Psoas muscle (tissue), 8 donors: ENCODE results near the gene DNHD1. TPM values are rescaled to one million over a fixed set of nuclear protein-coding genes. Genes with fewer than 3 reads are reported as not detected.
A peak's percentile ranks its signal among the peaks of the same experiment; 100 is the strongest.

ENCODE experiments used
- ATAC-seq, 4 donors: fragments of 200-7000 bp; cut with Tn5 transposase; one replicate each; pipeline ENCODE4 v1.9.1; 2020; ENCODE audit warnings: moderate library complexity in 3 of 4, mild to moderate bottlenecking in 2 of 4
- DNase-seq, 2 donors: peaks; one replicate each; pipeline ENCODE4 v3.0.0-alpha.2; 2020
- H3K27ac ChIP-seq: fragments of 200-600 bp; one replicate; pipeline ENCODE4 v1.8.0; 2022
- H3K27me3 ChIP-seq, 3 donors: fragments of 200-600 bp in 1 of 3; one replicate each; pipeline versions ENCODE4 v1.6.1 to v1.8.0; 2013 to 2022; ENCODE audit warnings: low read length in 2 of 3, mild to moderate bottlenecking in 2 of 3, moderate library complexity in 1 of 3; ENCODE audit not compliant: insufficient read depth in 3 of 3
- H3K36me3 ChIP-seq, 2 donors: fragments of 200-600 bp in 1 of 2; one replicate each; pipeline versions ENCODE4 v1.6.1 to v1.8.0; 2013 to 2022; ENCODE audit warnings: low read depth in 1 of 2, mild to moderate bottlenecking in 1 of 2, moderate library complexity in 1 of 2; ENCODE audit not compliant: insufficient read depth in 1 of 2
- H3K4me1 ChIP-seq: fragments of 200-600 bp; one replicate; pipeline ENCODE4 v1.8.0; 2022
- H3K4me3 ChIP-seq: fragments of 200-600 bp; one replicate; pipeline ENCODE4 v1.8.0; 2022; ENCODE audit warnings: mild to moderate bottlenecking
- H3K9me3 ChIP-seq: fragments of 200-600 bp; one replicate; pipeline ENCODE4 v1.8.0; 2022
- WGBS, 3 donors: extraction: QIAGEN DNeasy Blood & Tissue Kit; methylation state at CpG; one replicate each; pipeline versions ENCODE4 v1.1.6 to v1.1.7; 2013; 5-methylcytosine and 5-hydroxymethylcytosine counted together
- intact Hi-C, 2 donors: fragments of 100-400 bp; cut with DNase I; formaldehyde crosslinking; loops; one replicate each; pipeline versions ENCODE4 v1.11.0 to v1.14.2; 2022
- polyA plus RNA-seq, 3 donors: library from polyadenylated mRNA; stranded (reverse); fragments of 200-250 nt; gene quantifications; one replicate each; pipeline ENCODE4 v1.2.3, GENCODE V29; 2013
- total RNA-seq, 4 donors: library from RNA; stranded (reverse); fragmentation: NEBNext Ultra II Directional in 2 of 4; extraction: Animal tissue kit (Norgen Biotek cat#: 25700) in 2 of 4; gene quantifications; one replicate each; pipeline versions ENCODE4 v1.2.1 to v1.2.4, GENCODE V29; 2021 to 2023
- TF ChIP-seq, protein P1 (sequence below): fragments of 200-600 bp; IDR thresholded peaks from one replicate; pipeline ENCODE4 v1.8.0; 2022; ENCODE audit warnings: antibody characterized with exemption
- donor health status: healthy with polysubstance abuse.
- donor health status: DM: no; HTN: no; CAD: no; lungs with moderate emphysema.
- donor health status: Bipolar disorder and iron deficiency.
- donor health status: healthy.
- donor health status: DM: yes; HTN: yes; CAD: no.
- donor health status: DM: no; HTN: no; CAD: no.
- donor health status: DM: no; HTN: no; CAD: no.
- donor health status: DM: yes; HTN: yes; CAD: no.

The DNHD1 gene
- total and polyA plus RNA-seq, 7 donors = 2.0 to 9.0 (median 3.4) TPM

DNA sequence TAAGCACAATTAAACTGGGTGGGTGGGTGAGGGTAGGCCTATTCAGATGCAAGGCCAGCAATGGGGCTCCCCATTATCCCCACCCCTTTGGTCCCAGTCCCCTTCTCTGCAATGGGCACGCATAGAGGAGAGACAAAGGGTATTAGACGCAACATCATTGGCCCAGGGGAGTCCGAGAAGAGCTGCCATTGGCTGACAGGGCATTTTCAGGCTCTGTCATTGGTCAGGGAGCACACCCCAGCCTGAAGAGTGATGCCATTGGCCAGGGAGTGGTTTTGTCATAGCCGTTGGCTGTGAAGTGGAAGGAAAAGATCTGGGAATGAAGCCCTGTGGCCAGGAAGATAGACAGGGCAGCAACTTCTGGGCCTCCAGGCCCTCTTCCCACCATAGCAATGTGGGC lies 20.5 kb upstream of the DNHD1 start:
- peaks cover 0 to 39% of the 10 kb centered on the region in 2 donors for H3K36me3 ChIP-seq
- no peak overlapping the region for H3K4me3 ChIP-seq
- no peak overlapping the region for H3K27ac ChIP-seq
- WGBS, 3 donors = 83 to 90% (median 89%) methylated on average over 4 of the region's 4 CpGs
- intact Hi-C loops = loop anchor here (5.0 to 10.0 kb wide), 2 partner anchors 141 to 242 kb away; partner anchors contain the start of genes CNGA4 (in 2 of the 2), FHIP1B (in 2 of the 2) and TPP1 (in 1 of the 2)
- TF ChIP-seq, protein P1, sequence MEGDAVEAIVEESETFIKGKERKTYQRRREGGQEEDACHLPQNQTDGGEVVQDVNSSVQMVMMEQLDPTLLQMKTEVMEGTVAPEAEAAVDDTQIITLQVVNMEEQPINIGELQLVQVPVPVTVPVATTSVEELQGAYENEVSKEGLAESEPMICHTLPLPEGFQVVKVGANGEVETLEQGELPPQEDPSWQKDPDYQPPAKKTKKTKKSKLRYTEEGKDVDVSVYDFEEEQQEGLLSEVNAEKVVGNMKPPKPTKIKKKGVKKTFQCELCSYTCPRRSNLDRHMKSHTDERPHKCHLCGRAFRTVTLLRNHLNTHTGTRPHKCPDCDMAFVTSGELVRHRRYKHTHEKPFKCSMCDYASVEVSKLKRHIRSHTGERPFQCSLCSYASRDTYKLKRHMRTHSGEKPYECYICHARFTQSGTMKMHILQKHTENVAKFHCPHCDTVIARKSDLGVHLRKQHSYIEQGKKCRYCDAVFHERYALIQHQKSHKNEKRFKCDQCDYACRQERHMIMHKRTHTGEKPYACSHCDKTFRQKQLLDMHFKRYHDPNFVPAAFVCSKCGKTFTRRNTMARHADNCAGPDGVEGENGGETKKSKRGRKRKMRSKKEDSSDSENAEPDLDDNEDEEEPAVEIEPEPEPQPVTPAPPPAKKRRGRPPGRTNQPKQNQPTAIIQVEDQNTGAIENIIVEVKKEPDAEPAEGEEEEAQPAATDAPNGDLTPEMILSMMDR = no peak
- DNase-seq (no peak), ATAC-seq (no peak)
- H3K27me3 ChIP-seq = no peaks in the 10 kb centered on the region
- H3K9me3 ChIP-seq = no peaks in the 10 kb centered on the region
- H3K4me1 ChIP-seq = peaks cover 19% of the 10 kb centered on the region

DNA sequence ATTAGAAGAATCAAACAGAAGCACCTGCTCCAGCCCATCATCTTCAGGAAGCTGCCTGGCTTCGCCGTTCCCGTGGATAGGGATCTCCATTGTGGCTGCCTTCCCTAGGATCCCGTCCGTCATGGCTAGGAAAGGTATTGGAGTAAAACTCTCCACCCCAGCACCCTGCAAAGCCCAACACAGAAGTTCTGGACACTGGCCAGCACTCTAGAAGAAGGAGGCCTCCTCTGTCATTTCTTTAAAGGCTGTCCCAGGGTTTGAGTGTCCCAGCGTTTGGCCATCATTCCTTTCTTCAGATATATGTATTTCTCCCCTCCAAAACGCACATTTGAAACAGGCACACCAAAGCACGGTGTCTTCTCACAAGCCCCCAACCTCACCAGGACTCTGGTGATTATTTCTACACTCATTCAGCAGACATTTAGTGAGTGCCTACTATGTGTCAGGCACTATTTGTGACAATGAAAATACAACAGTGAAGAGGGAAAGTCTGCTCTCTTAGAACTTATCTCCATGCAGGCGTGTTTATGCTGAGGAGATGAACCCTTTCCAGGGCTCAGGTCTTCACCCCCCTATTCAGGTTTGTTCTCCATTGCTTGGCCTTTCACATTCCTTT lies 16.7 kb upstream of the DNHD1 start:
- H3K4me1 ChIP-seq = peaks cover 21% of the 10 kb centered on the region
- TF ChIP-seq, protein P1 = no peak
- H3K27ac ChIP-seq = peak overlapping the region; percentile 95
- WGBS, 3 donors = 29 to 43% (median 33%) methylated on average over 9 of the region's 9 CpGs
- no peak for DNase-seq
- intact Hi-C loops = loop anchor here (5.0 kb wide), 2 partner anchors 88 to 132 kb away; partner anchors contain the start of genes SMPD1 (in 1 of the 2) and TAF10 (in 1 of the 2)
- peaks cover 9 to 71% of the 10 kb centered on the region in 2 donors for H3K36me3 ChIP-seq
- no peak for ATAC-seq
- no peaks in the 10 kb centered on the region for H3K27me3 ChIP-seq
- H3K9me3 ChIP-seq = no peaks in the 10 kb centered on the region
- peak overlapping the region; percentile 93 for H3K4me3 ChIP-seq

DNA sequence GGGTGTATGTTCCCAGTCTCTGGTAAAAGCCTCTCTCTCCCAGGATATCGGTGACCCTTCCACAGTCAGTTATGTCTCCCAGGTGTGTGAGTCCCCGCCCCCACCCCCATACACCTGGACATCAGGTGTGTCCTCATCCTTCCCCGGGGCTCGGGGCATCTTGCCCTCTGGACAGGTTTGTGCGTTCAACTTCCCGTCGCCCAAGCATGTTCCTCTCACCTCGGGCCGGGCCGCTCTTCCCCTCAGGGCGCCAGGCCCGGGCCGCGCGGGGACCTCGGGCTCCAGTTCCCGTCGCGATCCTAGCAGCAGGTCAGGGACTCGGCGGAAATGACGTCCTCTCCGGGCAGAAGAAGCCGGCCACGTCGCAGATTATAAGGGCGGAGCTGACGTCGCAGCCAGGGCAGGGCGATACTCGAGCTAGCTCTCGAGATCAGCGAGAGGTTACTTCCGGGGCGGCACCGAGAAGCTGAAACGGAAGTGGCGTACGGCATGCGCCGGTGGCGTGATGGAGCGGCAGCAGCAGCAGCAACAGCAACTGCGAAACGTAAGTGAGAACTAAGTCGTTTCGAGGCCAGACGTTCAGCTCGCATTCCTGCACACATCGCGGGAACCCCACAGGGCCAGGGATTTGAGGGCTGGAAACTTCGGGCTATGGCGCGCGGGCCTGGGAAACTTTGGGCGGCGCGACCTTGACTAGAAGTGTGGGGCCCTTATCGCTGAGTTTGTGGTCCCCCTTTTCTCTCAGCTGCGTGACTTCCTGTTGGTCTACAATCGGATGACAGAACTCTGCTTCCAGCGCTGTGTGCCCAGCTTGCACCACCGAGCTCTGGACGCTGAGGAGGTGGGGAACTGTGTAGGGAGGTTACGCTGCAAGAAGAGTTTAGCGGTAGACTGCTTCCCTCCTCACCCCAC lies 15.8 kb upstream of the DNHD1 start, which contains the start of the genes ARFIP2 and TIMM10B:
ARFIP2 (minus strand) TSS at position 320 of the 912 bp plus-strand sequence. CDS start 910 bp downstream, outside the sequence.
TIMM10B (plus strand) TSS at position 490 of the 912 bp plus-strand sequence; CDS start at position 506, 16 bp downstream.
- no peaks in the 10 kb centered on the region for H3K9me3 ChIP-seq
- peak within 1 kb of the TSS; percentile 95 for H3K27ac ChIP-seq
- intact Hi-C loops = loop anchor here (5.0 kb wide), 2 partner anchors 89 to 131 kb away; partner anchors contain the start of genes SMPD1 (in 1 of the 2) and TAF10 (in 1 of the 2)
- H3K4me1 ChIP-seq = peaks cover 21% of the 10 kb centered on the region
- H3K36me3 ChIP-seq = peaks cover 9 to 75% of the 10 kb centered on the region in 2 donors
- 0 to 1% (median 0%) methylated on average over 65 to 66 of the region's 66 CpGs for WGBS, 3 donors
- H3K27me3 ChIP-seq = no peaks in the 10 kb centered on the region
- DNase-seq = peak; percentile 98 to 99
- TF ChIP-seq, protein P1 = no peak
- H3K4me3 ChIP-seq = peak within 1 kb of the TSS; percentile 93
- ATAC-seq = peak; percentile 98 to 99 (median 99)

DNA sequence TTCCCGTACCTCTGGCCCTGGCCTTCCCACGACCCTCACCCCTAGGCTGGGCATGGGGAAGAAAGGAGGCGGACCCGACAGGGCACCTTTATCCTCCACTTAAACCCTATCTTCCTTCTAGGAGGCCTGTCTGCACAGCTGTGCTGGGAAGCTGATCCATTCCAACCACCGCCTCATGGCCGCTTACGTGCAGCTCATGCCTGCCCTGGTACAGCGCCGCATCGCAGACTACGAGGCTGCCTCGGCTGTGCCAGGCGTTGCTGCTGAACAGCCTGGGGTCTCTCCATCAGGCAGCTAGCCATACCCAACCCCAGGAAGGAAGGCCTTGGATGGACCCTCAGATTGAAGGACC lies 15.2 kb upstream of the DNHD1 start:
- peak overlapping the region; percentile 93 for H3K4me3 ChIP-seq
- H3K27me3 ChIP-seq = no peaks in the 10 kb centered on the region
- H3K27ac ChIP-seq = peak overlapping the region; percentile 95
- peaks cover 13 to 78% of the 10 kb centered on the region in 2 donors for H3K36me3 ChIP-seq
- 4% methylated on average over 13 of the region's 13 CpGs for WGBS, 3 donors
- DNase-seq = no peak
- no peaks in the 10 kb centered on the region for H3K9me3 ChIP-seq
- intact Hi-C loops = loop anchor here (5.0 kb wide), 2 partner anchors 90 to 130 kb away; partner anchors contain the start of genes SMPD1 (in 1 of the 2) and TAF10 (in 1 of the 2)
- peaks cover 21% of the 10 kb centered on the region for H3K4me1 ChIP-seq
- TF ChIP-seq, protein P1 = no peak
- ATAC-seq = peak in 3 of 4 donors; percentile 6 to 31 (median 9)
